ENCODE measurements around the gene KSR1.

GRCh38 chr17:27442702-27443101, 13.5 kb upstream of the KSR1 start:
- TF ChIP-seq REST (IDR thresholded peaks at IDR 0.05; ENCODE audit: unreplicated experiment) (no peak), CTCF (conservative IDR thresholded peaks at IDR 0.05; ENCODE audit: low read depth in 2 of 2) (no peak), EZH2 (IDR thresholded peaks at IDR 0.05; ENCODE audit: low read depth, unreplicated experiment) (no peak), POLR2AphosphoS5 (IDR thresholded peaks at IDR 0.05; ENCODE audit: low read depth) (no peak), EZH2phosphoT487 (IDR thresholded peaks at IDR 0.05; ENCODE audit: unreplicated experiment) (no peak), STAT1 (IDR thresholded peaks at IDR 0.05; ENCODE audit: unreplicated experiment) (no peak), JUNB (IDR thresholded peaks at IDR 0.05; ENCODE audit: unreplicated experiment) (no peak), ETS1 (IDR thresholded peaks at IDR 0.05) (no peak), ZNF331 (CRISPR knock-in tag; IDR thresholded peaks at IDR 0.05; ENCODE audit: low read depth) (no peak), NANOG (IDR thresholded peaks at IDR 0.05; ENCODE audit: borderline replicate concordance) (no peak)
